Measurements from ENCODE around the gene DNAJC27. TPM values are rescaled to one million over a fixed set of nuclear protein-coding genes. Genes with fewer than 3 reads are reported as not detected.

DNAJC27 gene
- total RNA-seq, 1 experiment from 2014 or later: 4.6 TPM

GRCh38 chr2:24961903-24962302, 9.9 kb downstream of the DNAJC27 start:
- CTCF ChIA-PET: no interaction called here
- TF ChIP-seq EZH2 (IDR thresholded peaks at IDR 0.05) (no peak), CBX3 (IDR thresholded peaks at IDR 0.05; ENCODE audit: low read depth) (no peak), ZFX (IDR thresholded peaks at IDR 0.05) (no peak), SIN3A (IDR thresholded peaks at IDR 0.05; ENCODE audit: low read depth) (no peak), TCF7L2 (IDR thresholded peaks at IDR 0.05; ENCODE audit: borderline replicate concordance, extremely low read depth, insufficient read depth, insufficient read length) (no peak), POLR2A (IDR thresholded peaks at IDR 0.05; ENCODE audit: borderline replicate concordance, extremely low read depth, insufficient read depth, insufficient read length) (no peak), EGR1 (IDR thresholded peaks at IDR 0.05; ENCODE audit: low read depth) (no peak), ATF3 (IDR thresholded peaks at IDR 0.05) (no peak), REST (IDR thresholded peaks at IDR 0.05; ENCODE audit: low read depth) (no peak), ZBTB33 (IDR thresholded peaks at IDR 0.05; ENCODE audit: extremely low read depth, insufficient replicate concordance, low read length) (no peak), SRF (IDR thresholded peaks at IDR 0.05; ENCODE audit: low read depth) (no peak), YY1 (IDR thresholded peaks at IDR 0.05; ENCODE audit: extremely low read depth, insufficient replicate concordance, low read depth, low read length) (no peak), POLR2AphosphoS5 (IDR thresholded peaks at IDR 0.05; ENCODE audit: low read depth, low read length) (no peak), CEBPB (IDR thresholded peaks at IDR 0.05; ENCODE audit: low read depth) (no peak), SP1 (IDR thresholded peaks at IDR 0.05; ENCODE audit: low read depth) (no peak), RAD21 (IDR thresholded peaks at IDR 0.05; ENCODE audit: low read depth) (no peak), FOSL1 (IDR thresholded peaks at IDR 0.05; ENCODE audit: low read depth) (no peak)
- no peak overlapping the region for H2AFZ ChIP-seq (ENCODE audit: low read depth, low read length, poor library complexity, severe bottlenecking)
- no peak for DNase-seq (ENCODE audit: low read depth, low spot score)
- intact Hi-C loops (cut with micrococcal nuclease): no loop called here
- no peaks in the 10 kb centered on the region for H3K9me3 ChIP-seq (ENCODE audit: control insufficient read depth in 1 of 2, insufficient read depth in 1 of 2, low read depth in 1 of 2, low read length in 2 of 2)
- RAD21 ChIA-PET (ENCODE audit: low non-redundant PET in 1 of 2, low total read pairs in 2 of 2, uncharacterized antibody in 2 of 2, unreplicated experiment in 2 of 2): no interaction called here
- no peaks in the 10 kb centered on the region for H3K4me1 ChIP-seq (ENCODE audit: control insufficient read depth in 1 of 2, insufficient read depth in 2 of 2, low read length in 2 of 2)
- H3K27me3 ChIP-seq (ENCODE audit: insufficient read depth, low read length): no peaks in the 10 kb centered on the region
- H3K36me3 ChIP-seq (ENCODE audit: control insufficient read depth in 1 of 2, insufficient read depth in 2 of 2, low read length in 2 of 2): peaks cover 5 to 6% of the 10 kb centered on the region in 2 experiments; a peak in 1 of 4 replicates
- no peak overlapping the region for H3K4me2 ChIP-seq (ENCODE audit: low read length)
- POLR2A ChIA-PET: no interaction called here
- H3K9me2 ChIP-seq (ENCODE audit: insufficient read depth): no peaks in the 10 kb centered on the region
- ATAC-seq: no peak
- no peak overlapping the region for H3K4me3 ChIP-seq (replicated peaks in 1 of 2; ENCODE audit: low read depth in 1 of 2, low read length in 2 of 2)
- H4K20me1 ChIP-seq (ENCODE audit: insufficient read depth): no peaks in the 10 kb centered on the region
- no peaks in the 10 kb centered on the region for H3K79me2 ChIP-seq (ENCODE audit: insufficient read depth, low read length)
- BruUV-seq (replicated peaks): no TSS peak
- no peak overlapping the region for H3K9ac ChIP-seq (ENCODE audit: low read length)
- no peak overlapping the region for H3K27ac ChIP-seq (ENCODE audit: low read depth, low read length)

All from HCT116 (cell line).